ENCODE results near the gene DYNLL1. TPM values are rescaled to one million over a fixed set of nuclear protein-coding genes. Genes with fewer than 3 reads are reported as not detected.

DYNLL1 gene
- total and polyA plus RNA-seq, 2 of the 13 experiments (the other 11 are each of a cell fraction or from before 2014, with no cell fraction given), result 271 to 294 TPM

GRCh38 chr12:120538281-120539156 is 42.6 kb downstream of the DYNLL1 start (continued):
- TF ChIP-seq ZXDC (CRISPR knock-in tag; IDR thresholded peaks at IDR 0.05) (no peak), ESRRA (CRISPR knock-in tag; IDR thresholded peaks at IDR 0.05; ENCODE audit: low read depth) (no peak), ATF7-NPFF (CRISPR knock-in tag; IDR thresholded peaks at IDR 0.05; ENCODE audit: low read depth) (no peak), ATF2 (CRISPR knock-in tag; IDR thresholded peaks at IDR 0.05) (no peak), FOXP4 (CRISPR knock-in tag; IDR thresholded peaks at IDR 0.05) (no peak), ZBTB39 (CRISPR knock-in tag; IDR thresholded peaks at IDR 0.05) (no peak), GLI4 (CRISPR knock-in tag; IDR thresholded peaks at IDR 0.05; ENCODE audit: borderline replicate concordance) (no peak), ZNF816 (CRISPR knock-in tag; IDR thresholded peaks at IDR 0.05; ENCODE audit: borderline replicate concordance) (no peak), FOXC1 (CRISPR knock-in tag; IDR thresholded peaks at IDR 0.05; ENCODE audit: borderline replicate concordance) (no peak), MAF1 (CRISPR knock-in tag; IDR thresholded peaks at IDR 0.05; ENCODE audit: borderline replicate concordance) (no peak), NCOA1 (CRISPR knock-in tag; IDR thresholded peaks at IDR 0.05) (no peak), ZNF780A (CRISPR knock-in tag; IDR thresholded peaks at IDR 0.05) (no peak), ZNF264 (CRISPR knock-in tag; IDR thresholded peaks at IDR 0.05) (no peak), ZNF619 (CRISPR knock-in tag; IDR thresholded peaks at IDR 0.05) (no peak), ZFY (CRISPR knock-in tag; IDR thresholded peaks at IDR 0.05) (no peak), ZNF460 (CRISPR knock-in tag; IDR thresholded peaks at IDR 0.05; ENCODE audit: borderline replicate concordance) (no peak), ZNF10 (CRISPR knock-in tag; IDR thresholded peaks at IDR 0.05; ENCODE audit: borderline replicate concordance, low read depth) (no peak), SP2 (CRISPR knock-in tag; IDR thresholded peaks at IDR 0.05) (no peak), BRD4 (CRISPR knock-in tag; IDR thresholded peaks at IDR 0.05) (no peak), ZNF549 (CRISPR knock-in tag; IDR thresholded peaks at IDR 0.05) (no peak), TMF1 (CRISPR knock-in tag; IDR thresholded peaks at IDR 0.05; ENCODE audit: low read depth) (no peak)
